Endometrium (tissue), 2 donors: Measurements from ENCODE around the gene ATXN1.
"Not testable (repeated sequence)": the region's sequence is repeated elsewhere in the genome, so short reads cannot be mapped to it uniquely, and the experiment has no call there.

Experiments
- FAIRE-seq: peaks from 2 replicates; lab custom pipeline; 2012; peaks lifted over from hg19 to GRCh38; lab: Jason Lieb, UNC
- donor health status: control.
- donor health status: control.

The ATXN1 gene

GRCh38 chr6:16473184-16473907, 287.9 kb downstream of the ATXN1 start:
- no peak for FAIRE-seq

- no peak for FAIRE-seq
Observed at GRCh38 chr6:16472349-16473069, 288.8 kb downstream of the ATXN1 start.

DNA sequence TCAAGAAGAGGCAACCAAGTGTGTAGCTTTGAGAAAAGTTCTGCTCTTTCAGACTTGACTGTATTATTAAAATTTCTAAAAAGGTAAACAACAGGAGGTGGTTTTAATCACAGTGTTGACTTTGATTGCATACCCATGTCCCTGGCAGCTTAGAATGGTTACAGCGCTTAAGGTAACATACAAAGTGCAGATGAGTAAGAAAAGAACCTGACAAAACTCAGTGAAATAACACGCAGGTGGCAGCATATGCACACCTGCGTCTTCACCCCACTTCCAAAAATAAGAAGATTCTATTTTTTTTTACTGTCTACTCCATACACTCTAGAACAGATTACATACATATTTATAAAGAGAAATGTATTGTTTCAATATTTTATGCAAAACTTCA, 289.4 kb downstream of the ATXN1 start:
- no peak for FAIRE-seq

- FAIRE-seq: no peak
Observed at GRCh38 chr6:16471222-16471909, 289.9 kb downstream of the ATXN1 start.

GRCh38 chr6:16470502-16471221, 290.6 kb downstream of the ATXN1 start:
- no peak for FAIRE-seq

- FAIRE-seq: no peak
Observed at GRCh38 chr6:16468991-16469615, 292.2 kb downstream of the ATXN1 start.

- FAIRE-seq: no peak
Observed at GRCh38 chr6:16466800-16467553, 294.3 kb downstream of the ATXN1 start.

DNA sequence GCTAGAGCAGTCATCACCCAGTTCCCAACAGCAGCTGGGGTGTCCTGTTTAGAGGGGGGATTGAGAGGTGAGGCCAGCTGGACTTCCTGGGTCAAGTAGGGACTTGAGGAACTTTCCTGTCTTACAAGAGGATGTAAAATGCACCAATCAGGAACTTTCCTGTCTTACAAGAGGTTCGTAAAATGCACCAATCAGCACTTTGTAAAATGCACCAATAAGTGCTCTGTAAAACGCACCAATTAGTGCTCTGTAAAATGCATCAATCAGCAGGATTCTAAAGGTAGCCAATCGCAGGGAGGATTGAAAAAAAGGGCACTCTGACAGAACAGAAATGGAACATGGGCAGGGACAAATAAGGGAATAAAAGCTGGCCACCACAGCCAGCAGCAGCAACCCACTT, 297.2 kb downstream of the ATXN1 start:
- no peak for FAIRE-seq

- FAIRE-seq: not testable (repeated sequence)
Observed at GRCh38 chr6:16463246-16463645, 298.0 kb downstream of the ATXN1 start.

- no peak for FAIRE-seq
Observed at GRCh38 chr6:16461491-16461890, 299.8 kb downstream of the ATXN1 start.

- FAIRE-seq: not testable (repeated sequence)
Observed at GRCh38 chr6:16459472-16459871, 301.8 kb downstream of the ATXN1 start.

DNA sequence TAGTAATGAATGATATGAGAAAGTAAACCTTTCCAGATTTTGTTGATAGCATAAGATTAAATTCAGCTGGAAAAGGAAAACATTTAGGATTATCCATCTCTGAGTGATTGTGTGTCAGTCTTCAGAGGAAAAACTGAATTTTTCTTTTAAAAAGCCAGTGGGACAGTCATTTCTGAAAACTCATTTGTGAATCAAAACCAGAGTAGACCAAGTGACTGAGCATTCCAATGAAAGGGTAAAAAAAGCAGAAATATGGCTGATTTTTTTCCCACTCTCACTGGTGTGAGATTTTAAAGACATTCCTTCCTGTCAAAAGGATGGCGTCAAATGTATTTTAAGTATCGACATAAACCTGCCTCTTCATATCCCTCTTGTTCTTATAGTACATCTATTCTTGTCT, 308.9 kb downstream of the ATXN1 start:
- no peak for FAIRE-seq

DNA sequence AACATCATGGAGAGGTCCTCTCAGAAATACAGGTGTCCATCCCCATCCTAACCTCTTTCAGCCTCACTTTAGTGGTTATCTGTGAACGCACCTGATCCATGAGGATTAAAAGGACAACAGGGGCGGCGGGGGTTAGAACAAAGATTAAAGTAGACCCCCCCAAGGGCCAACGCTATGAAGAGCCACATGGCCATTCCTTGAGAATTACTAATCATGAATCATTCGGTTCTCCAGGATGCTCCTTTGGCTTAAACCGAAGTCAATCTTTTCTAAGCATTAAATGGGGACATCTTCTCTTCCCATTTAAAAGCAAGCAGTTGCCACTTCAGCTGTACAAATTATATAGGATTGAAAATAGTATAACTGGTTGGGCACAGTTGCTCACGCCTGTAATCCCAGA, 310.4 kb downstream of the ATXN1 start:
- FAIRE-seq: no peak

DNA sequence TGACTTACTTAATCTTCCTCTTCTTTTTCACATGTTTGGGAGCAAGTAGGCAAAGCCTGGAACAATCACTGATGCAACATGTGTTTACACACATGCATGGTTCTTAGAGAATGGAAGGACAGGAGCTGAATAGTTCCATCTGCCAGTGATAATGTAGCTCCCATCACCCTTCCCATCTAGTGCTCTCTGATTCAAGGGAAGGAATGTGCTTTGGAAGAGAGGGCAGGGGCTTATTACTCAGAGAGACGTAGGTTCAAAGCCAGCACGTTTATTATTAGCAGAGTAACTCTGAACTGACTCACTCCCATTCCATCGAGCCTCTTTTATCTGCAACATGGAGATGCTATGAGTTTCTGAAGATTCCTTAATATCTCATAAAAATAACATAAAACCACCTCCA, 311.0 kb downstream of the ATXN1 start:
- no peak for FAIRE-seq

GRCh38 chr6:16446273-16446672, 315.0 kb downstream of the ATXN1 start:
- no peak for FAIRE-seq

- FAIRE-seq: no peak
Observed at GRCh38 chr6:16442031-16442430, 319.2 kb downstream of the ATXN1 start.

- no peak for FAIRE-seq
Observed at GRCh38 chr6:16441262-16441661, 320.0 kb downstream of the ATXN1 start.

DNA sequence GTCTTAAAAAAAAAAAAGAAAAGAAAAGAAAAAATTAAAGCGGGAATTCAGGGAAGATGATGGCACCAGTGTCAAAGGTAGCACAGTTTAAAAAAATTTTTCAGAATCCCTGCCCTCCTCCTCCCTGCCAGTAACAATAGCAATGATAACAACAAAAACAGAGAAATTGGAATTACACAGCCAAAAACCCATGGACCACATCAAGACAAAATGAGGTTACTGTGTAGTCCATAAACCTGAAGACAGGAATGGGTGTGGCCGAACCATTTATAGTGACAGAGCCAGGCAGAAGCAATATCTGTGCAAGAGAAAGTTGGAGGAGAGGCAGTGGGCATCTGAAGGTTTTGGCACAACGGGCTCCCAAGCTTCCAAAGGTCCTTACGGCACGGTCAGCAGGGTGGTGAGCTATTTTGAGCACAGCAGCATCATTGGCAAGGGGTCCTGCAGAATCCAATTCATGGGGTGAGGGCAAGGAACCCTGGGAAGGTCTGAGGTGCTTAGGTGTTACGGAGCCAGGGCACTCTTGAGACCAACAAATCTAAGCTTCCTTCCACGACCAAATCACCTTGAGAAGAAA, 320.5 kb downstream of the ATXN1 start:
- no peak for FAIRE-seq

- no peak for FAIRE-seq
Observed at GRCh38 chr6:16438718-16439591, 322.3 kb downstream of the ATXN1 start.

- FAIRE-seq: no peak
Observed at GRCh38 chr6:16437984-16438383, 323.3 kb downstream of the ATXN1 start.
